ENCODE measurements around the gene MYO18B. TPM values are rescaled to one million over a fixed set of nuclear protein-coding genes. Genes with fewer than 3 reads are reported as not detected.

The MYO18B gene
- total RNA-seq, 1 donor from 2014 or later: not detected

DNA sequence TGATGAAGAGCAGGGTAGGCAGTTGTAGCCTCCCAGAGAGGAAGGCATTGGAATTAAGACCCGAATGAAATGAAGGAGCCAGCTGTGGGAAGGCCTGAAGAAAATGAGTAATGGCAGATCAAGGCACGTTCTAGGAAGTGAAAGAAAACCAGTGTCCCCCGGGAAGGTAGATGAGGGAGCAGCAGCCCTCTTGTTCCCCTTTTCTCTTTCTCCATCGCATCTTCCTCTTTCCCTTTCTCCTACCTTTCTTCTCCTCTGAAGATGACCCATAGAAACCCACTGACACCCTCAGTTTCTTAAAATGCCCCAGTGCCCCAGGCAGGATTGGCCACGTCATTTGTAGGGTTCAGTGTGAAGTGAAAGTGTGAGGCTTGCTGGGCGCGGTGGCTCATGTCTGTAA is 254.7 kb downstream of the MYO18B start:
- DNase-seq (ENCODE audit: low read depth): no peak
- Histone ChIP-seq H3K4me3 (ENCODE audit: low read depth, low read length) (no peak overlapping the region), H3K27me3 (ENCODE audit: control insufficient read depth, insufficient read depth, low read length) (no peaks in the 10 kb centered on the region), H3K36me3 (ENCODE audit: control insufficient read depth, insufficient read depth, low read length) (no peaks in the 10 kb centered on the region)
- TF ChIP-seq, protein P1, sequence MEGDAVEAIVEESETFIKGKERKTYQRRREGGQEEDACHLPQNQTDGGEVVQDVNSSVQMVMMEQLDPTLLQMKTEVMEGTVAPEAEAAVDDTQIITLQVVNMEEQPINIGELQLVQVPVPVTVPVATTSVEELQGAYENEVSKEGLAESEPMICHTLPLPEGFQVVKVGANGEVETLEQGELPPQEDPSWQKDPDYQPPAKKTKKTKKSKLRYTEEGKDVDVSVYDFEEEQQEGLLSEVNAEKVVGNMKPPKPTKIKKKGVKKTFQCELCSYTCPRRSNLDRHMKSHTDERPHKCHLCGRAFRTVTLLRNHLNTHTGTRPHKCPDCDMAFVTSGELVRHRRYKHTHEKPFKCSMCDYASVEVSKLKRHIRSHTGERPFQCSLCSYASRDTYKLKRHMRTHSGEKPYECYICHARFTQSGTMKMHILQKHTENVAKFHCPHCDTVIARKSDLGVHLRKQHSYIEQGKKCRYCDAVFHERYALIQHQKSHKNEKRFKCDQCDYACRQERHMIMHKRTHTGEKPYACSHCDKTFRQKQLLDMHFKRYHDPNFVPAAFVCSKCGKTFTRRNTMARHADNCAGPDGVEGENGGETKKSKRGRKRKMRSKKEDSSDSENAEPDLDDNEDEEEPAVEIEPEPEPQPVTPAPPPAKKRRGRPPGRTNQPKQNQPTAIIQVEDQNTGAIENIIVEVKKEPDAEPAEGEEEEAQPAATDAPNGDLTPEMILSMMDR (IDR thresholded peaks at IDR 0.05; ENCODE audit: insufficient read depth, low read length, severe bottlenecking): no peak
- no peak for FAIRE-seq

DNA sequence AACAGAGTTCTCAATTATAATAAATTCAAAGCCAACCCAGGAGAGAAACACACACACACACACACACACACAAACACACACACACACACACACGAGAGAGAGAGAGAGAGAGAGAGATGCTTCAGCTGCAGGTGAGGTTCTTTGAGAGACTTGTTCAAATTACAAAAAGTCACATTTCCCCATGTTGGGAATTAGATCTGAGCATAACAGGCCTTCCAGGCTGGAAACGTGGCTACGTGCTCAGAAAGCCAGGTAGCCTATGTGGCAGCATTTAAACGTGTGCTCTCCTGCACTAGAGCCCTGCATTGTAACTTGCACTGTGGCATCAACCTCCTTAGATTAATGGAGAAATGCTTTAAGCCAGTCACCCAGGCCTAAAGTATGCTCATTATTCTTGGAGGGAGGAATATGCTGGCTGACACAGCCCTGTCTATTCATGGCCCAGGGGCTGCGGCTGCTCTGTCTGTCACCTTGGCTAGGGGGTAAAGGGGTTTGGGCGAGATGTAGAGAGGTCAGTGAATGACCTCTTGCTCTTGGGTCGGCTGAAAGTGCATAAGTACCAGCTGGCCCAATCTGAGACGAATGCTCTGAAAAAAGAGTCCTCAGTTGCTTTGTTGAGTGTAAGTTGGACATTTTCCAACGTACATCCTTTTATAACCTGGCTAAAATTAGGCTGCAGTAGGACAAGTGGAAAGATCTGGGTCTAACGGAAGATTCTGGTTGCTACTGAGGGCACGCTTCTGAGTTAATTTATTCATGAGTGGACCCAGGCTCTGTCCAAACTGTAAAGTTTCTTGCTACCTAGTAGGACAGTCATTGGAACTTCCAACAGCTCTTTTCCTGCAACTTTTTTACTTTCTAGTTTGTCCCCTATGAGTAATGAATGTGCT is 256.1 kb downstream of the MYO18B start:
- DNase-seq (ENCODE audit: low read depth): no peak
- Histone ChIP-seq H3K4me3 (ENCODE audit: low read depth, low read length) (no peak overlapping the region), H3K36me3 (ENCODE audit: control insufficient read depth, insufficient read depth, low read length) (no peaks in the 10 kb centered on the region), H3K27me3 (ENCODE audit: control insufficient read depth, insufficient read depth, low read length) (no peaks in the 10 kb centered on the region)
- FAIRE-seq: no peak
- TF ChIP-seq, protein P1 (IDR thresholded peaks at IDR 0.05; ENCODE audit: insufficient read depth, low read length, severe bottlenecking): no peak

DNA sequence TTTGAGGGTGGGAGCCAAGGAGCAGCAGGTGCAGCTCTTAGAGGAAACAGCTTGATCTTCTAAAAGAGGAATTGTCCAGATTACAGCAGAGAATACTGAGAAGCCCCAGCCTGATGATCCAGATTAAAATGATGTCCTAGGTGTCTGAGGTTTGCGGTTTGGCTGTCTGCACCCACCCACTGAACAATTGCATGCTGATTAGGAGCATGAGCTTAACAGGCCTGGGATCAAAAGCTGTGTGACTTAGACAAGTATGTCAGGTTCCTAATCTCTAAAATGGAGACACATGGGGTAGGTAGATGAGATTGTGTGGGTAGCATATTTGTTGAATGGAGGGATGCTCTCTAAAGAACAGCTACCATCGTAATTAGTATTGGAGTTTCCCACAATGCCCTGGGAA is 260.5 kb downstream of the MYO18B start:
- TF ChIP-seq, protein P1 (IDR thresholded peaks at IDR 0.05; ENCODE audit: insufficient read depth, low read length, severe bottlenecking): no peak
- Histone ChIP-seq H3K4me3 (ENCODE audit: low read depth, low read length) (no peak overlapping the region), H3K27me3 (ENCODE audit: control insufficient read depth, insufficient read depth, low read length) (no peaks in the 10 kb centered on the region), H3K36me3 (ENCODE audit: control insufficient read depth, insufficient read depth, low read length) (no peaks in the 10 kb centered on the region)
- FAIRE-seq (no peak), DNase-seq (ENCODE audit: low read depth) (no peak)

DNA sequence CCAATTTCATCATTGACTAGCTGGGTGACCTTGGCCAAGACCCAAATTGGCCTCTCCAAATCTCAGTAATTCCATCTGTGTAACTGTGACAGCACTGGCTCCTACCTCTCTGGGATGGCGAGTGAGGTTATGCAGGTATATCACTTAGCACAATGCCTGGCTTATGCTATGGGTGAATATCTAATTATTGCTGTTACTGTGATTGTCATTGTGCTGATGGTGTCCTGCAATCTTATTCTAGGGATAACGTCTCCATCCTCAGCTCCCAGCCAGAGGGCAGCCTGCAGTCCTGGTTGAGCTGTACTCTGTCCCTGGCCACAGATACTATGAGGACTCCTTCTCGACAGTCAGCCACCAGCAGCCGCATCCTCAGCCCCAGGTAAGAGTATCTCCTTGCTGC is 262.5 kb downstream of the MYO18B start:
- DNase-seq (ENCODE audit: low read depth): no peak
- Histone ChIP-seq H3K36me3 (ENCODE audit: control insufficient read depth, insufficient read depth, low read length) (no peaks in the 10 kb centered on the region), H3K4me3 (ENCODE audit: low read depth, low read length) (no peak overlapping the region), H3K27me3 (ENCODE audit: control insufficient read depth, insufficient read depth, low read length) (no peaks in the 10 kb centered on the region)
- TF ChIP-seq, protein P1 (IDR thresholded peaks at IDR 0.05; ENCODE audit: insufficient read depth, low read length, severe bottlenecking): no peak
- FAIRE-seq: no peak

DNA sequence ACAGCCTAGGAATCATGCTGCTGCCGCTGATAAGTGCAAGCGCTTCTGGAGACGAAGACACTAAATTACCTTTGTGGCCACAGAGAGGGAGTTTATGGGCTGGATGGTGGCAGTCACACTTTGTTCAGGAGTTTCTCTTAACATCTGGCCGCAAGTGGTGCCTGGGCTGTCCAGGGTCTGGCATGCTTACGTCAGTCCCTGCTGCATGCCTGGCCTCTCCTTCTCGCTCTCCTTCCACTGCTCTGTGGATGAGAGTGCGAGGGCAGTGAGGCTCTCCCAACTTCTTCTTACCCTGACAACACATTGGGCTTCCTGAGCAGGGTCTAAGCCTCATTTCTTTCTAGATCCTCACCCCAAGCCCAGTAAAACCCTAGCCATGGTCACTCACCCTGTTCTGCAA is 266.6 kb downstream of the MYO18B start:
- TF ChIP-seq, protein P1 (IDR thresholded peaks at IDR 0.05; ENCODE audit: insufficient read depth, low read length, severe bottlenecking): no peak
- DNase-seq (ENCODE audit: low read depth) (no peak), FAIRE-seq (no peak)
- H3K36me3 ChIP-seq (ENCODE audit: control insufficient read depth, insufficient read depth, low read length): no peaks in the 10 kb centered on the region
- no peaks in the 10 kb centered on the region for H3K27me3 ChIP-seq (ENCODE audit: control insufficient read depth, insufficient read depth, low read length)
- no peak overlapping the region for H3K4me3 ChIP-seq (ENCODE audit: low read depth, low read length)

Data from bronchial epithelial cell (primary cell).